Measurements from ENCODE around the gene FICD.
A peak's percentile ranks its signal among the peaks of the same experiment; 100 is the strongest.

FICD gene

DNA sequence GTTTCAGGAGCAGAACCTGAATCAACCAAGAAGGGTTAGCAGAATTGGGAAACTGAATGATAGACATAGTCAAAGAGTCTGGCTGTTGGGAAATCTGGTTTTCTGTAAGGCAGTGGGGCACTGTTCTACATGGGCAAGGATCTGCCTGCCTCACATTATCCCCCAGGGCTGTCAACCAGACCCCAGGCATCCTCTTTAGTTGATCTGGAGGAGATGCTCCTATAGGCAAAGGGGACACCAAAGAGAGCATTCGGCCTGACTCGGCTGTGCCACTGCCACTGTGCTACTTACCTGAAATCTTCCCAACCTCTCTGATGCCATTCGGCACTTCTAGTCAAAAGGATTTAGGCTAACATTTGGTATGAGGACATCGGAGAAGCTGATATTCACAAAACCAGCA is 51.4 kb downstream of the FICD start:
- ChIA-PET POLR2A (interaction anchor here (1.1 to 1.4 kb wide), 2 partner anchors 69 to 284 kb away, joined by 3 to 4 read pairs; no protein-coding TSS in a partner anchor), CTCF (interaction anchor here (1.3 to 22.9 kb wide), 5 partner anchors 9 to 237 kb away, joined by 3 to 543 read pairs (median 14); partner anchors contain the start of gene SELPLG)
- no peak for DNase-seq (ENCODE audit: extremely low spot score)
- TF ChIP-seq, protein P1, sequence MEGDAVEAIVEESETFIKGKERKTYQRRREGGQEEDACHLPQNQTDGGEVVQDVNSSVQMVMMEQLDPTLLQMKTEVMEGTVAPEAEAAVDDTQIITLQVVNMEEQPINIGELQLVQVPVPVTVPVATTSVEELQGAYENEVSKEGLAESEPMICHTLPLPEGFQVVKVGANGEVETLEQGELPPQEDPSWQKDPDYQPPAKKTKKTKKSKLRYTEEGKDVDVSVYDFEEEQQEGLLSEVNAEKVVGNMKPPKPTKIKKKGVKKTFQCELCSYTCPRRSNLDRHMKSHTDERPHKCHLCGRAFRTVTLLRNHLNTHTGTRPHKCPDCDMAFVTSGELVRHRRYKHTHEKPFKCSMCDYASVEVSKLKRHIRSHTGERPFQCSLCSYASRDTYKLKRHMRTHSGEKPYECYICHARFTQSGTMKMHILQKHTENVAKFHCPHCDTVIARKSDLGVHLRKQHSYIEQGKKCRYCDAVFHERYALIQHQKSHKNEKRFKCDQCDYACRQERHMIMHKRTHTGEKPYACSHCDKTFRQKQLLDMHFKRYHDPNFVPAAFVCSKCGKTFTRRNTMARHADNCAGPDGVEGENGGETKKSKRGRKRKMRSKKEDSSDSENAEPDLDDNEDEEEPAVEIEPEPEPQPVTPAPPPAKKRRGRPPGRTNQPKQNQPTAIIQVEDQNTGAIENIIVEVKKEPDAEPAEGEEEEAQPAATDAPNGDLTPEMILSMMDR (IDR thresholded peaks at IDR 0.05; ENCODE audit: control extremely low read depth, extremely low read depth, low read depth, missing control alignments), result no peak

DNA sequence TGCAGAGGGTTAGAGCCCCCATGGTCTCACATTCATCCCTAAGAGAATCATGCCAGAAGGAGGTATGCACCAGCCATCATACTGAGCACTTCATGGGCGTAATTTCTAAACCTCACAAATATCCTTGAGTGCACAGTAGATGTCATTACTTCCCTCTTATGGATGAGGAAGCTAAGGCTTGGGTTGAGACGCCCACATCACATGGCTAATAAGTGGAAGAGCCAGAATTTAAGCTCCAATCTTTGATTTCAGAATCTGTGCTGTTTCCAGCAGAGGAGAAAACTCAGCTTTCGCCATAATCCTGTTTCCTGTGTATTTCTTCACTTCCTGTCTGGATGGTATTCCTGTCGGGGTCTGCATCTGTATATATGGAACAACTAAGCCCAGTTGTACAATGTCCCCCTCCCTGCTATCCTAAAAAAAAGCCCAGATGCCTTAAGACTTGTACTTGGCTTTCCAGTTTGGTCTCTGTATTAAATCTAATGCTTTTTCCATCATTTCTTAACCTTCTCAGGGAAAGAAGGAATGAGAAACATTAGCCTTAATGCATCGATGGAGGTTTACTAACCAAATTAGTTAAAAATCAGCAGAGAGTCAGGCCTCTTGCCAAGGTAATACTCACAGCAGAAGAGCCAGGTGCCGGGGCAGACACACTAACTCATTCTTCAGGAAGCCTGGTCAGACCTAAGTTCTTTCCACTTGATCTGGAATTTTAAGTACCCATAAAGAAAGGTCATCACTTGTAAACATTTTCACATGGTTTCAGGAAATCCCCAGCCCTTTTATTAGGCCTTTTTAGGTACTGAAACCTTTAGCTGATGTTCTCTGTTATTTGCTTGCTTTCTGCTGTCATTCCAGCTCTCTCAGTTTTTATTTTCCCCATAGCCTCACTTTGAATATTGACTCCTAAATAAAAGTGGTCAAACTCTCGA is 52.6 kb downstream of the FICD start:
- ChIA-PET CTCF (interaction anchor here (1.0 to 22.9 kb wide), 11 partner anchors 9 to 525 kb away, joined by 3 to 543 read pairs (median 7); partner anchors contain the start of genes ALKBH2 and SELPLG), POLR2A (interaction anchor here (0.5 to 2.4 kb wide), 4 partner anchors 50 to 68 kb away, joined by 3 to 12 read pairs (median 4); no protein-coding TSS in a partner anchor)
- TF ChIP-seq, protein P1 (IDR thresholded peaks at IDR 0.05; ENCODE audit: control extremely low read depth, extremely low read depth, low read depth, missing control alignments), result no peak
- DNase-seq (ENCODE audit: extremely low spot score), result no peak

DNA sequence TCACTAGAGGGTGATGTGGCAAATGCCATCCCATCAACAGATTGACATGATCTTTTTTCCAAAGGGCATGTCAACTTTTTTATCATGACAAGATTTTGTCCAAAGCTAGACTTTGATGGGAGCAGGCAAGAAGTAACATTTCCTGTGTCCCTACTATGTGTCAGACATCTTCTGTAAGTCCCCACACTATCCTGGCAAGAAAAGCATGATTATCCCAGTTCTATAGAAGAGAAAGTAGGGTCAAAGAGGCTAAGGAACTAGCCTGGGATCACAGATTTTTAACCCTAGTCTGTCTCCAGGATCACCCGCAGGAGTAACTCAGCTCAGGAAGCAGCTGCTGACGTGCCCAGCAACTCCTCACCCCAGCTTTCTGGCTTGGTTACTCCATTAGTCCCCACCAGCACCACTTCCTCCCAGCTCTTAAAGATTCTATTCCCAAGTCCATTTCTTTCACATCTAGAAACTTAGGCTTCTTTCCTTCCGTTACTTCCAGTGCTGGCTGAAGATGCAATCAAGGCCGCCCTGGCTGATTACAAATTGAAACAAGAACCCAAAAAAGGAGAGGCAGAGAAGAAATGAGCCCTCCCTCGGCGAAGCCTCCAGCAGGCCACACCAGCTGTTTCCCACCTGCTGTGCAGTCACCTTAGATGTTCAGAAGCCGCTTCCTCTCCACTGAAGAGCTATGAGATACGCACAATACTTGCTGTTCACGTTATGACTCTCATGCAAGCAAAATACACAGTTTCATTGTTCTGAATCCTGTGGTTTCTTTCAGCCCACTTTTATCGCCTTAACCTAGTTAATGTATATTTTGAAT is 53.5 kb downstream of the FICD start:
- DNase-seq (ENCODE audit: extremely low spot score), result peak; percentile 78
- ChIA-PET CTCF (interaction anchor here (1.2 to 22.9 kb wide), 11 partner anchors 8 to 382 kb away, joined by 3 to 543 read pairs (median 6); no protein-coding TSS in a partner anchor), POLR2A (interaction anchor here (0.8 to 2.4 kb wide), 3 partner anchors 49 to 66 kb away, joined by 3 to 12 read pairs (median 4); no protein-coding TSS in a partner anchor)
- TF ChIP-seq, protein P1 (IDR thresholded peaks at IDR 0.05; ENCODE audit: control extremely low read depth, extremely low read depth, low read depth, missing control alignments), result no peak
